ENCODE data around the gene CAND2. TPM values are rescaled to one million over a fixed set of nuclear protein-coding genes. Genes with fewer than 3 reads are reported as not detected.

The CAND2 gene
- total and polyA plus RNA-seq, 9 of the 15 experiments (the other 6 are each of a cell fraction or from before 2014, with no cell fraction given): 0.91 to 14.9 (median 4.3) TPM

DNA sequence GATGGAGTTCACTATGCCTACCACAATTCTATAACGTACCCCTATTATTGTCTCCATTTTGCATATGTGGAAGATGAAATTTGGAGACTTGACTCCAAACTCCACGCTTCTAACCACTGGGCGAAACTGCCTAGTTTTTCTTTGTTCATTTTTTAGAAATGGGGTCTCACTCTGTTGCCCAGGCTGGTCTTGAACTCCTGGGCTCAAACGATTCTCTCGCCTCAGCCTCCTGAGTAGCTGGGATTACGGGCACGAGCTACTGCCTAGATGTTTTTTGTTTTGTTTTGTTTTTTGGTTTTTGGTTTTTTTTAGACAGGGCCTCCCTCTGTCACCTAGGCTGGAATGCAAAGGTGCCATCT lies 45.5 kb downstream of the CAND2 start (continued):
- TF ChIP-seq CCAR2 (IDR thresholded peaks at IDR 0.05; ENCODE audit: low read depth, low read length): no peak
- no peak for TF ChIP-seq PHB (CRISPR knock-in tag; IDR thresholded peaks at IDR 0.05)
- TF ChIP-seq POLR2B (IDR thresholded peaks at IDR 0.05; ENCODE audit: low read depth, partially characterized antibody): peak; percentile 29
- TF ChIP-seq, protein P1, sequence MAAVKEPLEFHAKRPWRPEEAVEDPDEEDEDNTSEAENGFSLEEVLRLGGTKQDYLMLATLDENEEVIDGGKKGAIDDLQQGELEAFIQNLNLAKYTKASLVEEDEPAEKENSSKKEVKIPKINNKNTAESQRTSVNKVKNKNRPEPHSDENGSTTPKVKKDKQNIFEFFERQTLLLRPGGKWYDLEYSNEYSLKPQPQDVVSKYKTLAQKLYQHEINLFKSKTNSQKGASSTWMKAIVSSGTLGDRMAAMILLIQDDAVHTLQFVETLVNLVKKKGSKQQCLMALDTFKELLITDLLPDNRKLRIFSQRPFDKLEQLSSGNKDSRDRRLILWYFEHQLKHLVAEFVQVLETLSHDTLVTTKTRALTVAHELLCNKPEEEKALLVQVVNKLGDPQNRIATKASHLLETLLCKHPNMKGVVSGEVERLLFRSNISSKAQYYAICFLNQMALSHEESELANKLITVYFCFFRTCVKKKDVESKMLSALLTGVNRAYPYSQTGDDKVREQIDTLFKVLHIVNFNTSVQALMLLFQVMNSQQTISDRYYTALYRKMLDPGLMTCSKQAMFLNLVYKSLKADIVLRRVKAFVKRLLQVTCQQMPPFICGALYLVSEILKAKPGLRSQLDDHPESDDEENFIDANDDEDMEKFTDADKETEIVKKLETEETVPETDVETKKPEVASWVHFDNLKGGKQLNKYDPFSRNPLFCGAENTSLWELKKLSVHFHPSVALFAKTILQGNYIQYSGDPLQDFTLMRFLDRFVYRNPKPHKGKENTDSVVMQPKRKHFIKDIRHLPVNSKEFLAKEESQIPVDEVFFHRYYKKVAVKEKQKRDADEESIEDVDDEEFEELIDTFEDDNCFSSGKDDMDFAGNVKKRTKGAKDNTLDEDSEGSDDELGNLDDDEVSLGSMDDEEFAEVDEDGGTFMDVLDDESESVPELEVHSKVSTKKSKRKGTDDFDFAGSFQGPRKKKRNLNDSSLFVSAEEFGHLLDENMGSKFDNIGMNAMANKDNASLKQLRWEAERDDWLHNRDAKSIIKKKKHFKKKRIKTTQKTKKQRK (IDR thresholded peaks at IDR 0.05; ENCODE audit: borderline replicate concordance, low read depth, low read length): no peak
- peak; percentile 100 for TF ChIP-seq ZNF121 (CRISPR knock-in tag; conservative IDR thresholded peaks at IDR 0.05)
- 0 out of 2 replicates have a peak, but pooled peaks have one; percentile 14 for TF ChIP-seq BMI1 (IDR thresholded peaks at IDR 0.05; ENCODE audit: low read length)
- TF ChIP-seq RAD21 (CRISPR knock-in tag; conservative IDR thresholded peaks at IDR 0.05 in 1 of 2, IDR thresholded peaks at IDR 0.05 in 1 of 2): peak in 1 of 2 experiments; percentile 31; a peak in 2 of 4 replicates
- TF ChIP-seq ZNF75A (CRISPR knock-in tag; IDR thresholded peaks at IDR 0.05): peak; percentile 59; the same call in 1 of the 2 replicates
- peak; percentile 92 for TF ChIP-seq ADNP (tag; IDR thresholded peaks at IDR 0.05)
- TF ChIP-seq, protein P2, sequence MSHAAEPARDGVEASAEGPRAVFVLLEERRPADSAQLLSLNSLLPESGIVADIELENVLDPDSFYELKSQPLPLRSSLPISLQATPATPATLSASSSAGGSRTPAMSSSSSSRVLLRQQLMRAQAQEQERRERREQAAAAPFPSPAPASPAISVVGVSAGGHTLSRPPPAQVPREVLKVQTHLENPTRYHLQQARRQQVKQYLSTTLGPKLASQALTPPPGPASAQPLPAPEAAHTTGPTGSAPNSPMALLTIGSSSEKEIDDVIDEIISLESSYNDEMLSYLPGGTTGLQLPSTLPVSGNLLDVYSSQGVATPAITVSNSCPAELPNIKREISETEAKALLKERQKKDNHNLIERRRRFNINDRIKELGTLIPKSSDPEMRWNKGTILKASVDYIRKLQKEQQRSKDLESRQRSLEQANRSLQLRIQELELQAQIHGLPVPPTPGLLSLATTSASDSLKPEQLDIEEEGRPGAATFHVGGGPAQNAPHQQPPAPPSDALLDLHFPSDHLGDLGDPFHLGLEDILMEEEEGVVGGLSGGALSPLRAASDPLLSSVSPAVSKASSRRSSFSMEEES (CRISPR knock-in tag; IDR thresholded peaks at IDR 0.05): no peak
- TF ChIP-seq ZNF24 (IDR thresholded peaks at IDR 0.05): 0 out of 2 replicates have a peak, but pooled peaks have one; percentile 2
- TF ChIP-seq, protein P3, sequence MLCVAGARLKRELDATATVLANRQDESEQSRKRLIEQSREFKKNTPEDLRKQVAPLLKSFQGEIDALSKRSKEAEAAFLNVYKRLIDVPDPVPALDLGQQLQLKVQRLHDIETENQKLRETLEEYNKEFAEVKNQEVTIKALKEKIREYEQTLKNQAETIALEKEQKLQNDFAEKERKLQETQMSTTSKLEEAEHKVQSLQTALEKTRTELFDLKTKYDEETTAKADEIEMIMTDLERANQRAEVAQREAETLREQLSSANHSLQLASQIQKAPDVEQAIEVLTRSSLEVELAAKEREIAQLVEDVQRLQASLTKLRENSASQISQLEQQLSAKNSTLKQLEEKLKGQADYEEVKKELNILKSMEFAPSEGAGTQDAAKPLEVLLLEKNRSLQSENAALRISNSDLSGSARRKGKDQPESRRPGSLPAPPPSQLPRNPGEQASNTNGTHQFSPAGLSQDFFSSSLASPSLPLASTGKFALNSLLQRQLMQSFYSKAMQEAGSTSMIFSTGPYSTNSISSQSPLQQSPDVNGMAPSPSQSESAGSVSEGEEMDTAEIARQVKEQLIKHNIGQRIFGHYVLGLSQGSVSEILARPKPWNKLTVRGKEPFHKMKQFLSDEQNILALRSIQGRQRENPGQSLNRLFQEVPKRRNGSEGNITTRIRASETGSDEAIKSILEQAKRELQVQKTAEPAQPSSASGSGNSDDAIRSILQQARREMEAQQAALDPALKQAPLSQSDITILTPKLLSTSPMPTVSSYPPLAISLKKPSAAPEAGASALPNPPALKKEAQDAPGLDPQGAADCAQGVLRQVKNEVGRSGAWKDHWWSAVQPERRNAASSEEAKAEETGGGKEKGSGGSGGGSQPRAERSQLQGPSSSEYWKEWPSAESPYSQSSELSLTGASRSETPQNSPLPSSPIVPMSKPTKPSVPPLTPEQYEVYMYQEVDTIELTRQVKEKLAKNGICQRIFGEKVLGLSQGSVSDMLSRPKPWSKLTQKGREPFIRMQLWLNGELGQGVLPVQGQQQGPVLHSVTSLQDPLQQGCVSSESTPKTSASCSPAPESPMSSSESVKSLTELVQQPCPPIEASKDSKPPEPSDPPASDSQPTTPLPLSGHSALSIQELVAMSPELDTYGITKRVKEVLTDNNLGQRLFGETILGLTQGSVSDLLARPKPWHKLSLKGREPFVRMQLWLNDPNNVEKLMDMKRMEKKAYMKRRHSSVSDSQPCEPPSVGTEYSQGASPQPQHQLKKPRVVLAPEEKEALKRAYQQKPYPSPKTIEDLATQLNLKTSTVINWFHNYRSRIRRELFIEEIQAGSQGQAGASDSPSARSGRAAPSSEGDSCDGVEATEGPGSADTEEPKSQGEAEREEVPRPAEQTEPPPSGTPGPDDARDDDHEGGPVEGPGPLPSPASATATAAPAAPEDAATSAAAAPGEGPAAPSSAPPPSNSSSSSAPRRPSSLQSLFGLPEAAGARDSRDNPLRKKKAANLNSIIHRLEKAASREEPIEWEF (CRISPR knock-in tag; IDR thresholded peaks at IDR 0.05): peak; percentile 77; the same call in 1 of the 2 replicates
- TF ChIP-seq, protein P4, sequence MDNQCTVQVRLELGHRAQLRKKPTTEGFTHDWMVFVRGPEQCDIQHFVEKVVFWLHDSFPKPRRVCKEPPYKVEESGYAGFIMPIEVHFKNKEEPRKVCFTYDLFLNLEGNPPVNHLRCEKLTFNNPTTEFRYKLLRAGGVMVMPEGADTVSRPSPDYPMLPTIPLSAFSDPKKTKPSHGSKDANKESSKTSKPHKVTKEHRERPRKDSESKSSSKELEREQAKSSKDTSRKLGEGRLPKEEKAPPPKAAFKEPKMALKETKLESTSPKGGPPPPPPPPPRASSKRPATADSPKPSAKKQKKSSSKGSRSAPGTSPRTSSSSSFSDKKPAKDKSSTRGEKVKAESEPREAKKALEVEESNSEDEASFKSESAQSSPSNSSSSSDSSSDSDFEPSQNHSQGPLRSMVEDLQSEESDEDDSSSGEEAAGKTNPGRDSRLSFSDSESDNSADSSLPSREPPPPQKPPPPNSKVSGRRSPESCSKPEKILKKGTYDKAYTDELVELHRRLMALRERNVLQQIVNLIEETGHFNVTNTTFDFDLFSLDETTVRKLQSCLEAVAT (IDR thresholded peaks at IDR 0.05): 0 out of 4 replicates have a peak, but pooled peaks of 1 of the 2 experiments have one; percentile 51
- 0 out of 2 replicates have a peak, but pooled peaks have one; percentile 26 for TF ChIP-seq ERF (CRISPR knock-in tag; IDR thresholded peaks at IDR 0.05)
- TF ChIP-seq MECOM (CRISPR knock-in tag; IDR thresholded peaks at IDR 0.05): 0 out of 2 replicates have a peak, but pooled peaks have one; percentile 37
- no peak for TF ChIP-seq RBFOX2 (IDR thresholded peaks at IDR 0.05; ENCODE audit: low read depth, low read length)

All from K562 (cell line).